H1 (cell line): ENCODE data around the gene EFCAB13.

ENCODE experiments used
- CEBPB ChIP-seq: IDR thresholded peaks from 2 replicates; pipeline ENCODE4 v1.6.1; 2012; ENCODE audit warnings: low read depth, low read length
- CHD2 ChIP-seq: IDR thresholded peaks from 2 replicates; pipeline ENCODE4 v1.6.1; 2012; ENCODE audit warnings: low read length, improper control_type of control experiment
- CTBP2 ChIP-seq: IDR thresholded peaks from 2 replicates; pipeline ENCODE4 v1.7.0; 2011; ENCODE audit warnings: borderline replicate concordance, mild to moderate bottlenecking, moderate library complexity, mixed read lengths, low read length; ENCODE audit not compliant: insufficient read depth, insufficient read length
- EZH2 ChIP-seq: fragments of 200-600 bp; sonication (generic); IDR thresholded peaks from 2 replicates; pipeline ENCODE4 v1.7.1; 2012; ENCODE audit warnings: low read depth, mild to moderate bottlenecking, moderate library complexity, low read length, inconsistent platforms; ENCODE audit not compliant: severe bottlenecking
- JUN ChIP-seq: IDR thresholded peaks from 2 replicates; pipeline ENCODE4 v1.6.1; 2011; ENCODE audit warnings: low read depth, mild to moderate bottlenecking, improper control_type of control experiment, low read length
- POLR2A ChIP-seq, 2 experiments: IDR thresholded peaks; 1 replicate in 1 of 2; 2 replicates in 1 of 2; pipeline ENCODE4 v1.6.1; 2011; ENCODE audit warnings: low read depth in 2 of 2, low read length in 2 of 2, mild to moderate bottlenecking in 2 of 2; ENCODE audit errors: control extremely low read depth in 1 of 2
- RAD21 ChIP-seq, 2 experiments: IDR thresholded peaks in 1 of 2; conservative IDR thresholded peaks in 1 of 2; 2 replicates each; pipeline ENCODE4 v1.6.1; 2011; ENCODE audit warnings: low read depth in 2 of 2, low read length in 2 of 2, improper control_type of control experiment in 1 of 2, inconsistent platforms in 1 of 2, mild to moderate bottlenecking in 1 of 2, moderate library complexity in 1 of 2
- TAF1 ChIP-seq: IDR thresholded peaks from 2 replicates; pipeline ENCODE4 v1.6.1; 2011; ENCODE audit warnings: mild to moderate bottlenecking, low read depth, low read length
- TCF12 ChIP-seq: IDR thresholded peaks from 2 replicates; pipeline ENCODE4 v1.6.1; 2011; ENCODE audit warnings: low read depth, mild to moderate bottlenecking, low read length
- TF ChIP-seq, protein P1 (sequence below), 3 experiments: IDR thresholded peaks; 1 replicate in 2 of 3; 2 replicates in 1 of 3; pipeline versions ENCODE4 v1.5.1 to v1.6.1; 2011; ENCODE audit warnings: low read length in 3 of 3, mild to moderate bottlenecking in 3 of 3, inconsistent platforms in 2 of 3, low read depth in 1 of 3, moderate library complexity in 1 of 3; ENCODE audit not compliant: insufficient read depth in 1 of 3; ENCODE audit errors: control extremely low read depth in 1 of 3
- TF ChIP-seq, protein P2 (sequence below): IDR thresholded peaks from 2 replicates; pipeline ENCODE4 v1.6.1; 2012; ENCODE audit warnings: inconsistent platforms

- TF ChIP-seq POLR2A (IDR thresholded peaks at IDR 0.05; ENCODE audit: control extremely low read depth in 1 of 2, low read depth in 2 of 2, low read length in 2 of 2) (no peak), TAF1 (no peak), EZH2 (no peak), CHD2 (no peak), CEBPB (no peak), RAD21 (IDR thresholded peaks at IDR 0.05 in 1 of 2, conservative IDR thresholded peaks at IDR 0.05 in 1 of 2; ENCODE audit: low read depth in 2 of 2, low read length in 2 of 2) (no peak), JUN (no peak), TCF12 (no peak), CTBP2 (no peak)
- TF ChIP-seq, protein P1, sequence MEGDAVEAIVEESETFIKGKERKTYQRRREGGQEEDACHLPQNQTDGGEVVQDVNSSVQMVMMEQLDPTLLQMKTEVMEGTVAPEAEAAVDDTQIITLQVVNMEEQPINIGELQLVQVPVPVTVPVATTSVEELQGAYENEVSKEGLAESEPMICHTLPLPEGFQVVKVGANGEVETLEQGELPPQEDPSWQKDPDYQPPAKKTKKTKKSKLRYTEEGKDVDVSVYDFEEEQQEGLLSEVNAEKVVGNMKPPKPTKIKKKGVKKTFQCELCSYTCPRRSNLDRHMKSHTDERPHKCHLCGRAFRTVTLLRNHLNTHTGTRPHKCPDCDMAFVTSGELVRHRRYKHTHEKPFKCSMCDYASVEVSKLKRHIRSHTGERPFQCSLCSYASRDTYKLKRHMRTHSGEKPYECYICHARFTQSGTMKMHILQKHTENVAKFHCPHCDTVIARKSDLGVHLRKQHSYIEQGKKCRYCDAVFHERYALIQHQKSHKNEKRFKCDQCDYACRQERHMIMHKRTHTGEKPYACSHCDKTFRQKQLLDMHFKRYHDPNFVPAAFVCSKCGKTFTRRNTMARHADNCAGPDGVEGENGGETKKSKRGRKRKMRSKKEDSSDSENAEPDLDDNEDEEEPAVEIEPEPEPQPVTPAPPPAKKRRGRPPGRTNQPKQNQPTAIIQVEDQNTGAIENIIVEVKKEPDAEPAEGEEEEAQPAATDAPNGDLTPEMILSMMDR (IDR thresholded peaks at IDR 0.05; ENCODE audit: control extremely low read depth in 1 of 3, insufficient read depth in 1 of 3, low read depth in 1 of 3, low read length in 3 of 3), result no peak
- TF ChIP-seq, protein P2, sequence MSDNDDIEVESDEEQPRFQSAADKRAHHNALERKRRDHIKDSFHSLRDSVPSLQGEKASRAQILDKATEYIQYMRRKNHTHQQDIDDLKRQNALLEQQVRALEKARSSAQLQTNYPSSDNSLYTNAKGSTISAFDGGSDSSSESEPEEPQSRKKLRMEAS, result no peak
These were observed 76.6 kb downstream of the EFCAB13 start for GRCh38 chr17:47400333-47400732.
